GM13976 (cell line): ENCODE data around the gene HNF4A.

Experiments
- DNase-seq: peaks from one replicate; pipeline ENCODE4 v3.0.0; 2012; ENCODE audit warnings: low spot score
- CTCF ChIP-seq: IDR thresholded peaks from 2 replicates; pipeline ENCODE4 v1.5.1; 2012; ENCODE audit warnings: borderline replicate concordance, mild to moderate bottlenecking; ENCODE audit not compliant: insufficient read depth; ENCODE audit errors: extremely low read depth, missing control alignments, control extremely low read depth
- in situ Hi-C: fragments of 300-500 bp; cut with MboI; formaldehyde crosslinking; loops from one replicate; pipeline ENCODE4 v1.12.0; 2022; ENCODE audit warnings: low sequenced_read_pairs, mixed read lengths, inconsistent platforms; ENCODE audit not compliant: unreplicated experiment

The HNF4A gene

GRCh38 chr20:44436393-44436792, 80.9 kb downstream of the HNF4A start:
- DNase-seq, result no peak
- in situ Hi-C loops, result no loop called here
- no peak for TF ChIP-seq CTCF

- no peak for DNase-seq
- no peak for TF ChIP-seq CTCF
Observed at GRCh38 chr20:44437497-44437896, 82.0 kb downstream of the HNF4A start.

GRCh38 chr20:44438782-44439181, 83.3 kb downstream of the HNF4A start:
- no peak for DNase-seq
- no peak for TF ChIP-seq CTCF
- in situ Hi-C loops, result no loop called here

More at GRCh38 chr20:44437497-44437896, 82.0 kb downstream of the HNF4A start:
- in situ Hi-C loops, result no loop called here

GRCh38 chr20:44439318-44439717, 83.8 kb downstream of the HNF4A start:
- in situ Hi-C loops, result no loop called here
- DNase-seq, result no peak
- TF ChIP-seq CTCF, result no peak

- TF ChIP-seq CTCF, result no peak
- DNase-seq, result no peak
- in situ Hi-C loops, result no loop called here
Observed at GRCh38 chr20:44442298-44443070, 87.0 kb downstream of the HNF4A start.

GRCh38 chr20:44445742-44446710, 90.5 kb downstream of the HNF4A start:
- TF ChIP-seq CTCF, result no peak
- DNase-seq, result no peak
- in situ Hi-C loops, result no loop called here
